GM19438 (cell line): ENCODE measurements around the gene RPL21.
"Not testable (repeated sequence)": the region's sequence is repeated elsewhere in the genome, so short reads cannot be mapped to it uniquely, and the experiment has no call there.

Experiments
- ATAC-seq: cut with Tn5 transposase; IDR thresholded peaks from one replicate; pipeline ENCODE4 v1.9.1; 2021; ENCODE audit warnings: low read depth; ENCODE audit not compliant: unreplicated experiment

RPL21 gene

GRCh38 chr13:27283906-27284493 is 32.6 kb downstream of the RPL21 start:
- no peak for ATAC-seq

GRCh38 chr13:27288392-27288791 is 37.0 kb downstream of the RPL21 start:
- no peak for ATAC-seq

- ATAC-seq, result no peak
These were observed 37.8 kb downstream of the RPL21 start for GRCh38 chr13:27289011-27289665.

- ATAC-seq, result no peak
These were observed 39.4 kb downstream of the RPL21 start for GRCh38 chr13:27290715-27291114.

- ATAC-seq, result not testable (repeated sequence)
These were observed 40.6 kb downstream of the RPL21 start for GRCh38 chr13:27291967-27292366.

GRCh38 chr13:27293076-27293691 is 41.8 kb downstream of the RPL21 start:
- no peak for ATAC-seq

GRCh38 chr13:27293873-27294515 is 42.6 kb downstream of the RPL21 start:
- ATAC-seq, result no peak

- no peak for ATAC-seq
These were observed 43.7 kb downstream of the RPL21 start for GRCh38 chr13:27295096-27295495.

- ATAC-seq, result no peak
These were observed 44.3 kb downstream of the RPL21 start for GRCh38 chr13:27295660-27296059.

- no peak for ATAC-seq
These were observed 45.1 kb downstream of the RPL21 start for GRCh38 chr13:27296496-27296895.

GRCh38 chr13:27298849-27299248 is 47.5 kb downstream of the RPL21 start:
- ATAC-seq, result no peak

GRCh38 chr13:27300406-27300805 is 49.0 kb downstream of the RPL21 start:
- ATAC-seq, result not testable (repeated sequence)

GRCh38 chr13:27300941-27301586 is 49.7 kb downstream of the RPL21 start:
- no peak for ATAC-seq

GRCh38 chr13:27302643-27303262 is 51.4 kb downstream of the RPL21 start:
- ATAC-seq, result no peak

- no peak for ATAC-seq
These were observed 52.7 kb downstream of the RPL21 start for GRCh38 chr13:27304099-27304498.

GRCh38 chr13:27304611-27305010 is 53.3 kb downstream of the RPL21 start:
- no peak for ATAC-seq
